ENCODE results near the gene KCTD13.
"Not testable (repeated sequence)": the region's sequence is repeated elsewhere in the genome, so short reads cannot be mapped to it uniquely, and the experiment has no call there.

KCTD13 gene, protein sequence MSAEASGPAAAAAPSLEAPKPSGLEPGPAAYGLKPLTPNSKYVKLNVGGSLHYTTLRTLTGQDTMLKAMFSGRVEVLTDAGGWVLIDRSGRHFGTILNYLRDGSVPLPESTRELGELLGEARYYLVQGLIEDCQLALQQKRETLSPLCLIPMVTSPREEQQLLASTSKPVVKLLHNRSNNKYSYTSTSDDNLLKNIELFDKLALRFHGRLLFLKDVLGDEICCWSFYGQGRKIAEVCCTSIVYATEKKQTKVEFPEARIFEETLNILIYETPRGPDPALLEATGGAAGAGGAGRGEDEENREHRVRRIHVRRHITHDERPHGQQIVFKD

DNA sequence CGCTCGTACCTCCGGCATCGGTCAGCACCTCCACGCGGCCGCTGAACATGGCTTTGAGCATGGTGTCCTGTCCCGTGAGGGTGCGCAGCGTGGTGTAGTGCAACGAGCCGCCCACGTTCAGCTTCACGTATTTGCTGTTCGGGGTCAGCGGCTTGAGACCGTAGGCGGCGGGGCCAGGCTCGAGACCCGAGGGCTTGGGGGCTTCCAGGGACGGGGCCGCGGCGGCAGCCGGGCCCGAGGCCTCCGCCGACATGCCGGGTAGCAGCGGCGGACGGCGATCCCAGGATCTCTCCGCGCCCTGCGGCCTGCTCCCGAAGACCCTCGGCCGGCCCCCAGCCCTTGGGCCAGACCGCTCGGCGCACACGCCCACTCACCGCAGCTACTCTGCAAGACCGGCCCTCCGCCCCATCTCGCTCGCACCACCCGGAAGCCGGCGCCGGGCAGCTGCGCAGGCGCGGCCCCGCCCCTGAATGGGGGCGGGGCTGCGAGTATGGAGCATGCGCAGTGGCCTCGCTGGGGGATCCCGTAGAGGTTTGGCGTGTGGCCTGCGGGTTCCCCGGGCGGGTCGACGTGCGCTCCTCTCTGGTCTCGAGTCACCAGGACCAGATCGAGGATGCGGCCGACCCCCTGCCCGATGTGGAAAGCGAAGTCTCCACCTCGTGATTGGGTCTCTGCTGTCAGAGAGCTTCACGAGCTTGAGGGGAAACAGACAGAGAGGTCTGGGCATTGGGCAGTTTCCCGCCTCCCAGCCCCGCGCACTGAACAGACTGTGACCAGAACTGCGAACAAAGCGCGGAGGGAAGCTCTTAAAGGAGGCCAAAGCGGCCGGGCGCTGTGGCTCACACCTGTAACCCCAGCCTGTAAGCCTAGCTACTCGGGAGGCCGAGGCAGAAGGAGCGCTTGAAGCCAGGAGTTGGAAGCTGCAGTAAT is at the start of gene KCTD13:
TSS of gene KCTD13 (minus strand) at position 446 of the 930 bp plus-strand sequence. CDS start at position 253, 193 bp downstream.
- DNase-seq (ENCODE audit: low read depth): peak; percentile 64

DNA sequence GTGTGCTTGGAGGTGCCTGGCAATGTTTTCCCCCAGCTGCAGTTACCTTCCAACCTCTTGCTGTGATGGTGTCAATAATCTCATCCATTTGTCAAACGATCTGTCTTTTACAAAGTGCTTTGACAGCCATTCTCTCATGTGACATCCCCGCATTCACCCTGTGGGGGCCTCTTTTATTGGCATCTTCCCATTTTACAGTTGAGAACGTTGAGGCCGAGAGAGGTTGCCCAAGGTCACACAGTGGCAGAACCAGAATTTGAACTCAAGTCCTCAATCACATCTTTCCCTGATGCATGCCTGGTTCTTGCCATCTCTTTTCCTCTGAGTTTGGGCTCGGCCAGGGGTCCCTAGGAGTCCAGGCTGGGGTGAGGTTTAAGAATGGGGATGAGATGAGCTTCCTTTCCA is 49.1 kb upstream of the KCTD13 start:
- DNase-seq (ENCODE audit: low read depth): no peak

DNA sequence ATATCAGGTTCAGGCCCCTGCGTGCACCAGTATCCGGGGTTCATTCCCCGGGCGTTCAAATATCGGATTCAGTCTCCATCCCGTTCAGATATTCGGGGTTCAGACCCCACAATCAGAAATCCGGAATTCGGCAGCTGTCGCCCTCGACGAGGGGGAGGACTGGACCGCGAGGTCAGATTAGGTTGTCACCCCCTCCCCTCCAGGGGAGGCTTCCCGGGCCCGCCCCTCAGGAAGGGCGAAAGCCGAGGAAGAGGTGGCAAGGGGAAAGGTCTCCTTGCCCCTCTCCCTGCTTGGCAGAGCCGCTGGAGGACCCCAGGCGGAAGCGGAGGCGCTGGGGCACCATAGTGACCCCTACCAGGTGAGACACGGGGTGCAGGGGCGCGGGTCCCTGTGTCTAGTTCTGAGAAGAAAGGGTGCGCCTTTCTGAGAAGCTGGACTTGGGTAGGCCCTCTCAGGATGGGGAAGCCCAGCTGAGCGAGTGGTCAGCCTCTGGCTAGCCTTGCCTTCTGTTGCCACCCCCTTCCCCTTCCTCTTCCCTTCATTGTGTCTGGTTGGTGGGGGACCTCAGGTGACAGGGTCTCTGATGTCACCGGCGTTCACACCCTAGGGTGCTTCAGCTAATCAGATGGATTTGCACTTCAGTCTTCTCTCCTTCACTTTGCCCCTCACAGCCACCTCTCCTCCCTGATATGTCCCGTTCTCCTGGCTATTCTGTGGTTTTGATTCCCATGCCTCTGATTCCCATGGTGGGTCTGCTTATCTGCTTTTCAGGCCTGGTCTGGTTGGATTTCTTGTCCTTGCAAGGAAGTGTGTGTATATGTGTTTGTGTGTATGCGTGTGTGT is 48.5 kb upstream of the KCTD13 start:
- DNase-seq (ENCODE audit: low read depth): peak; percentile 45

DNA sequence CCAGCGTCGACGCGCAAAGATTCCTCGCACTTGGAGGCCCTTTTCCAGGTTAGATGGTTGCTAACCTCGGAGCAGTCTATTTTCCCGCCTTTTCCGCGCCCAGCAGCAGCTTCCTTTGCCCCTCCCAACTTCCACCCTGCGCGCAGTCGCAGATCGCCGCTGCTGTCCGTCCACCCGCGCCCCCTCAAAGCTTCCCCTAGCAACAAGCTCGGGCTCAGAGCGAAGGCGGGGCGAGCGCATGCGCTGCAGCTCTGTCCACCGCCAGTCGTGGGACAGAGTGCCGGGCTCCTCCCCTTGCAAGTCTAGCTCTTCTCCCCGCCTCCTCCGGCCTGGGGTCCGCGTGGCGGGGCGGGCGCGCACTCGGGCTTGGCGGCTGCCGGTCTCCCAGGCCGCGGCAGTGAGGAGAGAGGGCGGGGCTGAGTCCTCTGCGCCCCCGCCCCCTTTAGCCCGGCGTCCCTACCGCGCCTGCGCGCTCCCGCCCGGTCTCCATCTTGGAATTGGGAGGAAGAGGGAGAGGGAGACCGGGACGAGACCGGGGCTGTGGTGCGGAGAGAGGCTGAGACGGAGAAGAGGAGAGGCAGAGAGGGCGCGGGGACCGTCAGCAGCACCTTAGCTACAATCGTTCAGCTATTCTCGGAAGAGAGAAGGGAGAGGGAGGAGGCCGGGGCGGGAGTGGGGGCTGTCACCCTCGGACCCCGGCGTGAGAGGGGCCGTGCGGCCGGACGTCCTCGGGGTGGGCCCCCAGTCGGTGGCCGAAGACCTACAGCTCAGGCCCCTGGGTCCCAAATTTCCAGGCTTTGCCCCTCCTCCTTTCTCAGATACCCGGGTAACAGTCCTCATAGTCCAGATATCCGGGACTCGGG is 47.6 kb upstream of the KCTD13 start, which contains the start of gene TAOK2:
TSS of gene TAOK2 (plus strand) at position 485 of the 863 bp plus-strand sequence. CDS start 3,905 bp downstream, outside the sequence.
- peak; percentile 98 for DNase-seq (ENCODE audit: low read depth)

DNA sequence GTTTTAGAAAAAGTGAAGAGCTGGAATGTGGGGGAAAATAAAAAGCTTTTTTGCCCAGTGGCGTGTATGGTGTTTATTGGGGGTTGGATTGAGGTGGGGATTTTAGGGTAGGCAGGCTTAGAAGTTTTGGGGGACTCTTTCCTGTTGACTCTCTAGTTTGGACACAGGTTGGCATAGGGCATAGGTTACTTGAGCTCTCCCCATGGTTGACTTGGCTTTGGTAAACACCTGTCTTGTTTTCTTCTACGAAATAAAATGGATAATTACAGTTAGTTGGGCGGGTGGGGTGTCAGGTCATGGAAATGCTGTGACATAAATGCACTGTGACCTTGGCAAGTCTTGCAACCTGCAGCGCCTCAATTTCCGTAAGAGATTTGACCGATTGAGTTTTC is 47.0 kb upstream of the KCTD13 start:
- DNase-seq (ENCODE audit: low read depth): no peak

DNA sequence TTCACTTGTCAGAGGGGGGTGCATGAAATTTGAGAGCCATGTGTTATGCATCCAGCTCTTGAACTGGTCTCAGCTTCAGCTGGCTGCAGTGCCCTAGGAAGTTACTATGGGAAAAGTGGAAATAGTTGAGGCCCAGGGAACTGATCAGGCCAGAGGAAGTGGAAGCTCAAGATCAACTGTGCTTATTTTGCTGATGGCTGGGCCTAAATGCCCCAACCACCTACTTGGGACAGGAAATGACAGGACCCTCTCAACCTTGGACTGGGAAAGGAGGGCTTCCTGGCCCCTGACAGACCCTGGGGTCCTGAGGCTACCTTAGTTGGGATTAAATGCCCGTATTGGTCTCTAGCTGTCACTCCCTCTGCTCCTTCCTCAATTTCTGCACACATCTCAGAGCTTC is 46.5 kb upstream of the KCTD13 start:
- no peak for DNase-seq (ENCODE audit: low read depth)

DNA sequence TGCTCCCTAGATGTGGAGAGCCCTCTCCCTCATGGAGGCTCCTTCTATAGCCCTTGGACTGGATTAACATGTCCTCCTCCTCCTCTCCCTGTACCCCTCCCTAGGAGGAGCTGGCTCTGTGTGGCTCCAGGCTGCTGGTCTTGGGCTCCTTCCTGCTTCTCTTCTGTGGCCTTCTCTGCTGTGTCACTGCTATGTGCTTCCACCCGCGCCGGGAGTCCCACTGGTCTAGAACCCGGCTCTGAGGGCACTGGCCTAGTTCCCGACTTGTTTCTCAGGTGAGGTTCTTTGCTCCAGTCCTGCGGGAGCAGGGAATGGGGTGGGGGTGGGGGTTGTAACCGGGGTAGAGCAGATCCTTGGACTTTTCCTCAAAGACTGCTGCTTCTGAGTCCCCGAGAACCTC is 45.3 kb upstream of the KCTD13 start:
- no peak for DNase-seq (ENCODE audit: low read depth)

DNA sequence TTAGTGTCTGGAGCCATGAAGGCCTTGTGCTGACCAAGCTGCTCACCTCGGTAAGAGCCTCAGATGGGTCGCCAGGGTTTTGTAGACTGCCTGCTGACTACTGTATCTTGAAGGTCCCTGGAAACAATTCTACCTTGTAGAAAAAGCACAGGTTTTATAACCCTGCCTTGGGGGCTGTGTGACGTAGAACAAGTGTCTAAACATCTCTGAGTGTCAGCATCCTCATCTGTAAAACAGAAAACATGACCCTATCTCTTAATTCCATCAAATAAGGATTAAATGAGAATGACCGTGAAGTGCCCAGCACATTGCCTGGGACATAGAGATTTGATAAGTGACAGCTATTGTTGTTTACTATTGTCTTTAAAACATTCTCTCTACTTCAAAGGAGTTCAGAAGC is 42.2 kb upstream of the KCTD13 start:
- DNase-seq (ENCODE audit: low read depth): no peak

DNA sequence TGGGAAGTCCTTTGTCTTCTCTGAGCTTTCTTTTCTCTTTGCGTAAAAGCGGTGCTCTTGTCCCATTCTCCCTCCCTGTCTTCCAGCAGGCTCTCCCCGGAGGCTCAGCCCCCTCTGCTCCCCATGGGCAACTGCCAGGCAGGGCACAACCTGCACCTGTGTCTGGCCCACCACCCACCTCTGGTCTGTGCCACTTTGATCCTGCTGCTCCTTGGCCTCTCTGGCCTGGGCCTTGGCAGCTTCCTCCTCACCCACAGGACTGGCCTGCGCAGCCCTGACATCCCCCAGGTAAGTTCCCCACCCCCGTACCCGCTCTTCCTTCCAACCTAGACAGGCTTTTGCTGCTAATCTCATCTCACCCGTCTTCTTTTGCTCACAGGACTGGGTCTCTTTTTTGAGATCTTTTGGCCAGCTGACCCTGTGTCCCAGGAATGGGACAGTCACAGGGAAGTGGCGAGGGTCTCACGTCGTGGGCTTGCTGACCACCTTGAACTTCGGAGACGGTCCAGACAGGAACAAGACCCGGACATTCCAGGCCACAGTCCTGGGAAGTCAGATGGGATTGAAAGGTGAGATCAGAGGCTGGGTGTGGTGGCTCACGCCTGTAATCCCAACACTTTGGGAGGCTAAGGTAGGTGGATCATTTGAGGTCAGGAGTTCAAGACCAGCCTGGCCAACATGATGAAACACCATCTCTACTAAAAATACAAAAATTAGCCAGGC is 37.2 kb upstream of the KCTD13 start:
- DNase-seq (ENCODE audit: low read depth): no peak

DNA sequence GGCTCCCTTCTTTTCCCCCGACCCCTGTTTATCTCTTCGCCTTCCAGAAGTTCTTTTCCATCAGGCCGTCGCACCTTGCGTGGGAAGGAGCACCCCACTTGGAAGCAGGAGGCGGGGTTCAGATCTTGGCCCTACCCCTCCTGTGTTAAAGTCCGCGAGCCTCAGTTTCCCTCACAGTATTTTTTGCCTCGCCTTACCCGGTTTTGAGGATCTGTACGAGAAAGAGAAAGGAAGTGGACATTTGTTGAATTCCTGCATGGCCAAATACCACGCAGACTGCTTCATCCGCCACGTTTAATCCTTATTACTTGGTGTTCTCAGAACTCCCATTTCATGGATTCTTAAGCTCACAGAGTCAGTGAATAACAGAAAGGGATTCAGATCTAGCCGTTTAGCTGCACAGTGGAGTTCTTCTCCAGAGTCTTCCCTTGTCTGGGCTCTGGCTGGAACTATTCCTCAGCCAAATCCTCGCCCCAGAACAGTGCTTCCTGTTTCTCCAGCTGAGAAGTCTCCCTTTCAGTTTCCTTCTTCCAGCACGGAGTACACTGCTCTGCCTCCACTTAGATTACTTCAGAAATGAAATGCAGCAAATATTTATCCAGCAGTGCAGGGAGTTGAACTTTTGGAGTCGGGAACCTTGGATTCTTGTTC is 36.4 kb upstream of the KCTD13 start:
- peak; percentile 37 for DNase-seq (ENCODE audit: low read depth)

DNA sequence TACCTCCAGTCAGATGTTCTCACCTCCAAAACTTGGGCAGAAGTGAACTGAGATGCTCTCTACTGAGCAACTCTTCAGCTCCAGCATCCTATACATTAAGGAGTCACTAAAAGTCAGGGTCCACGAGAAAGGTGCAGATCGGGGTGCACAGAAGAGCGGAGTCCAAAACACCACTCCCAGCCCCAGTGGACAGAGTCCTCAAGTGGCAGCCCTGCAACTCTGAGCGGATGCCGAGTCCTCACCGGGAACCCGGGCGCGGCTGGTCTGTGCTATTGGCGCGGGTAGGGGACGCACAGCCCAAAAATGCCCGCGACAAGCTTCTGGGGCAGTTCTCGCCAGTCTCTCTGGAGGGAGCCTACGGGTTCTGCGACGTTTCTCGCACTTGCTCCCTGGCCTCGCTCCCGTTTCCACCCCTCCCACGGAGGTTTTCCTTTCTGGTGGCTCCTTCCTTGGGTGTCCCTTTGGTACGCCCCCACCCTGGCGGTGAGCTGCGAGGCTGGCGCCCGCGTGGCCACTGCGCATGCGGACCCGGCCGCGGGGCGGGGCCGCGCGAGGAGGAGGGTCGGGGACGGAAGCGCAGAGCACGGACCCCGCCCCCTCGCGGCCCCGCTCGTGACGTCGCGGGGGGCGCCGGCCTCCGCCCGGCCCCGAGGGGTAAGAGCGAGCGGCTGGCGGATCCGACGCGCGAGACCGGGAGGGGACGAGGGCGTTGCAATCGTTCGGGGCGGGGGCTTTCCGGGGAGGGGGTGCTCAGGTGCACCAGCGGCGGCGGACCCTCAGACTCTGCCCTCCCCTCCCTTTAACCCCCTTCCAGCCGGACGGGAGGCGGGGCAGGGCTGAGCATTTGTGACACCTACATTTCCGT is 35.7 kb upstream of the KCTD13 start, which contains the start of gene TMEM219:
TSS of gene TMEM219 (plus strand) at position 601 of the 865 bp plus-strand sequence. CDS start 1,065 bp downstream, outside the sequence.
- peak; percentile 73 for DNase-seq (ENCODE audit: low read depth)

DNA sequence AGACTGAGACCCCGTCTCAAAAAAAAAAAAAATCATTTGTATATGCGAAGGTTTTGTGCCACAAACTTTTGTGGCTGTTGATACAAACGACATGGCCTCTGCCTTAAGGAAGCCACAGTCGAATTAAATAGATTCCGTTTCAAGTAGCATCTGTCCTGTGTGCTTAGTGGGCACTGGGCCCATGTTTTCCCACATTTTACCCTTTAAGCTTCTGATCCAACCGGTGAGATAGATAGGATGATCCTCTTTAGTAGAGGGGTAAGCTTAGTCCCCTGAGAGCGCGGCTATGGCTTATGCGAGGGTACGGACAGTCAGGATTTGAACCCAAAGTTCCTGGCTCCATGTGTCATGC is 35.1 kb upstream of the KCTD13 start:
- no peak for DNase-seq (ENCODE audit: low read depth)

DNA sequence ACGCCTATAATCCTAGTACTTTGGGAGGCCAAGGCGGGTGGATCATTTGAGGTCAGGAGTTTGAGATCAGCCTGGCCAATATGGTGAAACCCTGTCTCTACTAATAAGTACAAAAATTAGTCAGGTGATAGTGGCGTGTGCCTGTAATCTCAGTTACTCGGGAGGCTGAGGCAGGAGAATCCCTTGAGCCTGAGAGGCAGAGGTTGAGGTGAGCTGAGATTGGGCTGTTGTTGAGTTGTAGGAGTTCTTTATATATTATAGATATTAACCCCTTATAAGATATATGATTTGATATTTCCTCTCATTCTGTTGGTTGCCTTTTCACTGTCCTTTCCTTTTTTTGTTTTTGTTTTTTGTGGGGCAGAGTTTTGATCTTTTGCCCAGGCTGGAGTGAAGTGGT is 33.8 kb upstream of the KCTD13 start:
- DNase-seq (ENCODE audit: low read depth): not testable (repeated sequence)

DNA sequence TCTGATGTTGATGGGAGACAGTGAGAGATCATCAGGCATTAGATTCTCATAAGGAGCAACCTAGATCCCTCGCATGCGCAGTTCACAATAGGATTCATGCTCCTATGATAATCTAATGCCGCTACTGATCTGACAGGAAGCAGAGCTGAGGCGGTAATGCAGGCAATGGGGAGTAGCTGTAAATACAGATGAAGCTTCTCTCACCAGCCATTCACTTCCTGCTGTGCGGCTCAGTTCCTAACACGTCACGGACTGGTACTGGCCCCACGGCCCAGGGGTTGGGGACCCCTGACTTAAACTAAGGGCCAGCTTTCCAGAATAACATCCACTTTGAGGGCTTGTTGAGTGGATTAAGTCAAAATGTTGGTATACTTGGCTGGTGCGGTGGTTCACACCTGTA is 33.3 kb upstream of the KCTD13 start:
- DNase-seq (ENCODE audit: low read depth): no peak

DNA sequence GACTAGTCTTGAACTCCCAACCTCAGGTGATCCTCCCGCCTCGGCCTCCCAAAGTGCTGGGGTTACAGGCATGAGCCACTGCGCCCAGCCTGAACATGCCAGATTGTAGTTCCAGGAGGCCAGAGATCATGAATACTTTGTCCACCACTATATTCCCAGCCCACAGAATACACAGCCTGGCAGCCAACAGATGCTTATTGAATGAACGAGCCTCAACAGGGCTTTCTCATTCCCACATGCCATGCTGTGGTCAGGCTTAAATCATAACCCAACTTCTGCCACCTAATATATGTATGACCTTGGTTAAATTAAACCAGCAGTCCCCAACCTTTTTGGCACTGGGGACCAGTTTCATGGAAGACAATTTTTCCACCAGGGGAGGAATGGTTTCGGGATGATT is 32.7 kb upstream of the KCTD13 start:
- DNase-seq (ENCODE audit: low read depth): no peak

DNA sequence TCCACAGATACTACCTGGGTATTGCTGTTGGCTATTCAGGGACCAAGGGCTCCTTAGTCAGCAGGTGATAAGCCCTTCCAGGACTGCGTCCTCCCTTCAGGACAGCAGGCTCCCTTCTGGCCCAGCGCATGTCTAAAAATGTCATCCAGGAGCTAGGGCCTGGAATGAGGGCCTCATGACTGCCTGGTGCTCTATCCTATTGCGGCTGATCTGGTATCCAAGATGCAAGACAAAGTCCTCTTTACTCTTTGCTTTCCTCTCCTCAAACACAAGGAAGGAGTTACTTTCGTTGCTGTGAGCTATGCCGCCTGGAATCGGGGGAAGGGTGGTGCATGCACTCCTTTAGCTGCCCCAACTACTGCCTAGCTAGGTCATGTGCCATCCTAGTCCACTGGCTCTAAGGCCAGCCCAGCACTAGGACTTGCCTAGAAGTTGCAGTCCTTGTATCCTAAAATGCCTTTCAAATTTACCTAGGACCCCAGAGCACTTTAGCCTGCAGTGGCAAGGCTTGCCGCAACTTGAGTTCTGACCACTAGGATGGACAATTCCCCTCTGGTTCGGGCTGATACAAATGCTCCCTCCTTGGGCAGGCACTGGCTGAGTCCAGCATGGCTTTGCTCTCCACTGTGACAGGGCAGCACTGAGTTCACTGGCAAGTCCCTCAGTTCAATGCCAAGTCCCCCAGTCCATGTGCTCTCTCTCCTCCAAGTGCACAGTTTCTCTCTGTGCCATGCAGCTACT is 25.8 kb upstream of the KCTD13 start:
- DNase-seq (ENCODE audit: low read depth): no peak

DNA sequence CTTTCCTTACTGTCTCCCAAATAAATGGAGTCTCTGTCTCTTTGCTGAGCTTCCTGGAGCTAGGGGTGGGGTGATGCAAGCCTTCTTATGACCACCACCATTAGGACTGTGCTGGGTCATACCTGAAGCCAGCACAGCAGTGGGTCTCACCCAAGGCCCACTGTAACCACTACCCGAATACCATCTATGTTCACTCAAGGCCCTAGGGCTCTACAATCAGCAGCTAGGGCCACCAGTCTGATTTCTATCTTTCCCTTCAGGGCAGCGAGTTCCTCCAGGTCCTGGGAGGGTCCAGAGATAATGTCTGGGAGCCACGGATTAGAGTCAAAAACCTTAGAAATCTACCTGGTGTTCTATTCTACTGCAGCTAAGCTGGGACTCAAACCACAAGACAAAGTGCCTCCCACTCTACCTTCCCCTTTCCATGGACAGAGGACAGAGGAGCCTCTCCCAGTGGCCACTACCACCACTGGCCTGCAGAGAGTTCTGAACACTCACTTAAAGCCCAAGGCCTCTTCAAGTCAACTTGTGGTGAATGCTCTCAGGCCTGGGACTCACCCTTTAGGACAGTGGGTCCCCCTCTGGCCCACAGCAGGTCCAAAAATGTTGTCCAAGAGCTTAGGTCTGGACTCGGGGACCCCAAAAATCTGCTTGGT is 24.9 kb upstream of the KCTD13 start:
- no peak for DNase-seq (ENCODE audit: low read depth)

DNA sequence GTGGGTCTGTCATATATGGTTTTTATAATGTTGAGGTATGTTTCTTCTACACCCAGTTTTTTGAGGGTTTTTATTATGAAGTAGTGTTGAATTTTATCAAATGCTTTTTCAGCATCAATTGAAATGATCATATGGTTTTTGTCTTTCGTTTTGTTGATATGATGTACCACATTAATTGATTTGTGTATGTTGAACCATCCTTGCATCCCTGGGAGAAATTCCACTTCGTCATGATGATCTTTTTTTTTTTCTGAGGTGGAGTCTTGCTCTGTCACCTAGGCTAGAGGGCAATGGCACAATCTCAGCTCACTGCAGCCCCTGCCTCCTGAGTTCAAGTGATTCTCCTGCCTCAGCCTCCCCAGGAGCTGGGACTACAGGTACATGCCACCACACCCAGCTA is 21.9 kb upstream of the KCTD13 start:
- no peak for DNase-seq (ENCODE audit: low read depth)

Data from amniotic epithelial cell (primary cell).